OCI-LY1 (cell line): ENCODE measurements around the gene MAP3K6.
A peak's percentile ranks its signal among the peaks of the same experiment; 100 is the strongest.

ENCODE experiments used
- H2AFZ ChIP-seq: fragments of 200-600 bp; sonication (generic), shearing (Covaris generic); 2 replicates; pipeline ENCODE4 v1.6.0; 2014; ENCODE audit warnings: antibody characterized with exemption, mild to moderate bottlenecking, low read length
- H3F3A ChIP-seq: fragments of 200-600 bp; sonication (generic), shearing (Covaris generic); 2 replicates; pipeline ENCODE4 v1.6.0; 2014; ENCODE audit warnings: mild to moderate bottlenecking, antibody characterized with exemption, low read length, moderate library complexity; ENCODE audit not compliant: insufficient read depth
- H3K27ac ChIP-seq: fragments of 200-600 bp; sonication (generic); 2 replicates; pipeline ENCODE4 v1.5.1; 2014; ENCODE audit warnings: low read length, mixed run types, mild to moderate bottlenecking, low read depth; ENCODE audit not compliant: poor library complexity, severe bottlenecking
- H3K27me3 ChIP-seq: fragments of 200-600 bp; sonication (generic); 2 replicates; pipeline ENCODE4 v1.6.0; 2014; ENCODE audit warnings: antibody characterized with exemption, mild to moderate bottlenecking, low read length, moderate library complexity; ENCODE audit not compliant: insufficient read depth
- H3K36me3 ChIP-seq: fragments of 200-600 bp; sonication (generic); 2 replicates; pipeline ENCODE4 v1.6.1; 2014; ENCODE audit warnings: mild to moderate bottlenecking, antibody characterized with exemption, low read length, moderate library complexity, mixed read lengths; ENCODE audit not compliant: insufficient read depth
- H3K4me1 ChIP-seq: fragments of 200-600 bp; sonication (generic); 2 replicates; pipeline ENCODE4 v1.5.1; 2014; ENCODE audit warnings: mild to moderate bottlenecking, low read length, moderate library complexity; ENCODE audit not compliant: insufficient read depth, severe bottlenecking
- H3K4me2 ChIP-seq: fragments of 200-600 bp; sonication (generic), shearing (Covaris generic); 2 replicates; pipeline ENCODE4 v1.6.1; 2014; ENCODE audit warnings: low read length
- H3K4me3 ChIP-seq: fragments of 200-600 bp; sonication (generic); 2 replicates; pipeline ENCODE4 v1.5.1; 2014; ENCODE audit warnings: low read length, low read depth, mild to moderate bottlenecking, mixed read lengths; ENCODE audit not compliant: poor library complexity, severe bottlenecking
- H3K79me2 ChIP-seq: fragments of 200-600 bp; shearing (Covaris generic); 2 replicates; pipeline ENCODE4 v1.6.1; 2016; ENCODE audit warnings: mixed run types, low read length, mixed read lengths; ENCODE audit not compliant: insufficient read depth
- H3K9ac ChIP-seq: fragments of 200-600 bp; sonication (generic), shearing (Covaris generic); 2 replicates; pipeline ENCODE4 v1.6.1; 2014; ENCODE audit warnings: mild to moderate bottlenecking, low read length, mixed read lengths
- H3K9me2 ChIP-seq: fragments of 200-600 bp; sonication (generic), shearing (Covaris generic); 2 replicates; pipeline ENCODE4 v1.6.1; 2014; ENCODE audit warnings: low read depth, mild to moderate bottlenecking, low read length, mixed read lengths
- H3K9me3 ChIP-seq: fragments of 200-600 bp; shearing (Covaris generic); 2 replicates; pipeline ENCODE4 v1.6.1; 2014; ENCODE audit warnings: low read length, mixed read lengths
- H4K20me1 ChIP-seq: fragments of 200-600 bp; sonication (generic), shearing (Covaris generic); 2 replicates; pipeline ENCODE4 v1.6.0; 2016; ENCODE audit warnings: mild to moderate bottlenecking, low read length; ENCODE audit not compliant: insufficient read depth
- CTCF ChIP-seq: fragments of 200-600 bp; sonication (generic), shearing (Covaris generic); IDR thresholded peaks from 2 replicates; pipeline ENCODE4 v1.5.1; 2017; ENCODE audit warnings: mild to moderate bottlenecking, antibody characterized with exemption, low read length, moderate library complexity, mixed read lengths
- EZH2 ChIP-seq: fragments of 200-600 bp; sonication (generic), shearing (Covaris generic); IDR thresholded peaks from 2 replicates; pipeline ENCODE4 v1.8.0; 2017; ENCODE audit warnings: borderline replicate concordance, mixed run types, mild to moderate bottlenecking, antibody characterized with exemption, low read length, moderate library complexity, mixed read lengths

MAP3K6 gene

GRCh38 chr1:27306892-27307761 lies 59.6 kb downstream of the MAP3K6 start:
- Histone ChIP-seq H2AFZ (no peak overlapping the region), H3K9ac (no peak overlapping the region)

GRCh38 chr1:27306071-27306470 lies 60.7 kb downstream of the MAP3K6 start:
- H3K27me3 ChIP-seq = no peaks in the 10 kb centered on the region
- no peaks in the 10 kb centered on the region for H3K79me2 ChIP-seq
- H3F3A ChIP-seq = no peaks in the 10 kb centered on the region
- no peak overlapping the region for H3K4me2 ChIP-seq
- no peaks in the 10 kb centered on the region for H4K20me1 ChIP-seq
- TF ChIP-seq EZH2 (no peak), CTCF (no peak)
- H3K27ac ChIP-seq = no peak overlapping the region
- no peaks in the 10 kb centered on the region for H3K9me2 ChIP-seq
- no peaks in the 10 kb centered on the region for H3K4me1 ChIP-seq
- H2AFZ ChIP-seq = no peak overlapping the region
- H3K4me3 ChIP-seq = no peak overlapping the region
- H3K9me3 ChIP-seq = no peaks in the 10 kb centered on the region
- no peak overlapping the region for H3K9ac ChIP-seq
- peaks cover 8% of the 10 kb centered on the region; the same call in 1 of the 2 replicates for H3K36me3 ChIP-seq

More at GRCh38 chr1:27306892-27307761, 59.6 kb downstream of the MAP3K6 start:
- peak; percentile 37; the same call in 1 of the 2 replicates for TF ChIP-seq CTCF
- no peak for TF ChIP-seq EZH2
- H4K20me1 ChIP-seq = no peaks in the 10 kb centered on the region
- H3K27me3 ChIP-seq = no peaks in the 10 kb centered on the region
- no peak overlapping the region for H3K27ac ChIP-seq
- H3K4me1 ChIP-seq = no peaks in the 10 kb centered on the region
- no peaks in the 10 kb centered on the region for H3K9me2 ChIP-seq
- H3K4me3 ChIP-seq = no peak overlapping the region
- peaks cover under 1% of the 10 kb centered on the region; the same call in 1 of the 2 replicates for H3K36me3 ChIP-seq
- H3K79me2 ChIP-seq = no peaks in the 10 kb centered on the region
- H3F3A ChIP-seq = no peaks in the 10 kb centered on the region
- no peaks in the 10 kb centered on the region for H3K9me3 ChIP-seq
- H3K4me2 ChIP-seq = no peak overlapping the region
